K562 (cell line): Measurements from ENCODE around the gene EBI3. TPM values are rescaled to one million over a fixed set of nuclear protein-coding genes. Genes with fewer than 3 reads are reported as not detected.
A peak's percentile ranks its signal among the peaks of the same experiment; 100 is the strongest.

Experiments used
- ATAC-seq: fragments of 200-7000 bp; cut with Tn5 transposase; 3 replicates; pipeline ENCODE4 v1.9.1; 2020; ENCODE audit warnings: moderate library complexity
- BruUV-seq: library from RNA; stranded (reverse); fragments of 400-500 nt; replicated peaks from 2 replicates; lab custom pipeline; 2021; lab: Mats Ljungman, UMichigan
- CTCF ChIA-PET: fragments of 300-600 bp; formaldehyde crosslinking; extraction: SDS; loops from one replicate; lab custom pipeline; 2021; ENCODE audit warnings: low intra/inter-chr PET ratio; lab: Yijun Ruan, JAX
- POLR2A ChIA-PET: fragments of 300-600, 350-650 bp; sonication (Branson Sonifier 250); formaldehyde crosslinking; extraction: SDS; loops from one replicate; lab custom pipeline; 2021; ENCODE audit warnings: antibody characterized with exemption, inconsistent platforms; lab: Yijun Ruan, JAX
- DNase-seq, 4 experiments: peaks; one replicate each; pipeline versions ENCODE4 v3.0.0 to v3.0.0-alpha.2; 2011 to 2018; ENCODE audit warnings: low spot score in 3 of 4, mixed read lengths in 3 of 4; ENCODE audit errors: extremely low read depth in 1 of 4
- FAIRE-seq: peaks from 2 replicates; lab custom pipeline; 2011; peaks lifted over from hg19 to GRCh38; lab: Jason Lieb, UNC
- H2AFZ ChIP-seq: 2 replicates; pipeline ENCODE4 v1.6.0; 2011; ENCODE audit warnings: low read depth, low read length, control low read depth, inconsistent platforms
- H3K27ac ChIP-seq: fragments of 200-600 bp; 3 replicates; pipeline ENCODE4 v1.8.0; 2011; ENCODE audit warnings: low read depth, mild to moderate bottlenecking, control low read depth, inconsistent platforms, low read length, moderate library complexity, mixed read lengths; ENCODE audit errors: extremely low read depth
- H3K27me3 ChIP-seq, 2 experiments: fragments of 300-600 bp in 1 of 2; 2 replicates in 1 of 2; 3 replicates in 1 of 2; pipeline versions ENCODE4 v1.6.0 to v1.8.0; 2011; ENCODE audit warnings: inconsistent platforms in 2 of 2, low read length in 2 of 2, mild to moderate bottlenecking in 1 of 2, mixed read lengths in 1 of 2, moderate library complexity in 1 of 2; ENCODE audit not compliant: control insufficient read depth in 2 of 2, insufficient read depth in 2 of 2
- H3K36me3 ChIP-seq: fragments of 300-600 bp; 3 replicates; pipeline ENCODE4 v1.8.0; 2011; ENCODE audit warnings: mild to moderate bottlenecking, low read length, inconsistent platforms; ENCODE audit not compliant: control insufficient read depth, insufficient read depth
- H3K4me1 ChIP-seq, 2 experiments: fragments of 200-600 bp in 1 of 2; replicated peaks in 1 of 2; 2 replicates in 1 of 2; 3 replicates in 1 of 2; pipeline versions ENCODE4 v1.5.1 to v1.8.0; 2011; ENCODE audit warnings: inconsistent platforms in 2 of 2, low read length in 2 of 2, mild to moderate bottlenecking in 1 of 2, mixed read lengths in 1 of 2, moderate library complexity in 1 of 2; ENCODE audit not compliant: control insufficient read depth in 2 of 2, insufficient read depth in 2 of 2
- H3K4me2 ChIP-seq: 2 replicates; pipeline ENCODE4 v1.6.1; 2011; ENCODE audit warnings: low read length, control low read depth, inconsistent platforms, mixed read lengths; ENCODE audit not compliant: insufficient read depth
- H3K4me3 ChIP-seq: fragments of 200-600 bp; sonication (generic), shearing (Covaris generic); 2 replicates; pipeline ENCODE4 v1.5.1; 2016; ENCODE audit warnings: control low read depth, inconsistent platforms
- H3K79me2 ChIP-seq: fragments of 200-600 bp; 3 replicates; pipeline ENCODE4 v1.8.0; 2011; ENCODE audit warnings: low read length, inconsistent platforms; ENCODE audit not compliant: control insufficient read depth, insufficient read depth
- H3K9ac ChIP-seq, 2 experiments: 2 replicates each; pipeline versions ENCODE4 v1.6.0 to v1.6.1; 2011; ENCODE audit warnings: low read depth in 2 of 2, low read length in 2 of 2, control low read depth in 1 of 2, inconsistent platforms in 1 of 2, mild to moderate bottlenecking in 1 of 2, mixed read lengths in 1 of 2; ENCODE audit not compliant: insufficient read depth in 1 of 2
- H3K9me1 ChIP-seq: one replicate; pipeline ENCODE4 v1.6.0; 2011; ENCODE audit warnings: inconsistent platforms, mild to moderate bottlenecking, low read length, moderate library complexity; ENCODE audit not compliant: control insufficient read depth, insufficient read depth
- H3K9me3 ChIP-seq: replicated peaks from 2 replicates; pipeline ENCODE4 v1.5.1; 2011; ENCODE audit warnings: low read depth, low read length, inconsistent platforms; ENCODE audit not compliant: control insufficient read depth, insufficient read depth
- H4K20me1 ChIP-seq: replicated peaks from 2 replicates; pipeline ENCODE4 v1.6.1; 2011; ENCODE audit warnings: low read length, inconsistent platforms, mixed read lengths; ENCODE audit not compliant: control insufficient read depth, insufficient read depth
- ATF7 ChIP-seq: fragments of 450-650 bp; IDR thresholded peaks from 2 replicates; pipeline ENCODE4 v1.7.1; 2014; ENCODE audit warnings: mild to moderate bottlenecking, moderate library complexity
- BCLAF1 ChIP-seq, 2 experiments: fragments of 450-650 bp in 1 of 2; IDR thresholded peaks; 2 replicates each; pipeline ENCODE4 v1.6.1; 2011 to 2017; ENCODE audit warnings: low read depth in 2 of 2, antibody characterized with exemption in 1 of 2, borderline replicate concordance in 1 of 2, low read length in 1 of 2, mild to moderate bottlenecking in 1 of 2, mixed read lengths in 1 of 2; ENCODE audit not compliant: control insufficient read depth in 1 of 2
- HLTF ChIP-seq: fragments of 450-650 bp; IDR thresholded peaks from 2 replicates; pipeline ENCODE4 v1.6.1; 2016
- HNRNPH1 ChIP-seq: fragments of 200-400 bp; formaldehyde crosslinking; optimal IDR thresholded peaks from 2 replicates; pipeline ENCODE3; 2017; ENCODE audit warnings: low read depth, mild to moderate bottlenecking, low read length, moderate library complexity
- KDM1A ChIP-seq, 2 experiments: fragments of 450-650 bp; IDR thresholded peaks; 2 replicates each; pipeline ENCODE4 v1.6.1; 2016; ENCODE audit warnings: mild to moderate bottlenecking in 2 of 2
- OTX1 ChIP-seq: fragments of 450-650 bp; formaldehyde crosslinking; IDR thresholded peaks from 2 replicates; pipeline ENCODE4 v1.4.0; 2022; ENCODE audit warnings: mild to moderate bottlenecking
- POLR2A ChIP-seq: fragments of 450-650 bp; conservative IDR thresholded peaks from 2 replicates; pipeline ENCODE4 v1.6.1; 2016
- POLR3G ChIP-seq: IDR thresholded peaks from 2 replicates; pipeline ENCODE4 v1.6.1; 2011; ENCODE audit not compliant: insufficient read length, insufficient replicate concordance; ENCODE audit errors: extremely low read depth
- RBM39 ChIP-seq: fragments of 200-400 bp; formaldehyde crosslinking; optimal IDR thresholded peaks from 2 replicates; pipeline ENCODE3; 2018; ENCODE audit warnings: low read depth, low read length
- ZBTB9 ChIP-seq: fragments of 450-650 bp; formaldehyde crosslinking; IDR thresholded peaks from 2 replicates; pipeline ENCODE4 v1.4.0; 2020; ENCODE audit warnings: mild to moderate bottlenecking, moderate library complexity
- ZKSCAN1 ChIP-seq: fragments of 150-350 bp; IDR thresholded peaks from 2 replicates; pipeline ENCODE4 v1.6.1; 2016; ENCODE audit warnings: low read depth, low read length
- ZNF354B ChIP-seq: fragments of 250-450 bp; sonication (Bioruptor Pico); IDR thresholded peaks from 2 replicates; pipeline ENCODE4 v1.4.0; 2020
- WGBS: fragments of 100-300 bp; shearing (Covaris generic); methylation state at CpG from one replicate; pipeline ENCODE4 v1.1.6; 2016; ENCODE audit warnings: low coverage, mixed read lengths; ENCODE audit not compliant: insufficient coverage; ENCODE audit errors: missing lambda C conversion rate; 5-methylcytosine and 5-hydroxymethylcytosine counted together
- in situ Hi-C: fragments of 300-500 bp; cut with MboI; formaldehyde crosslinking; loops from 4 replicates; pipeline ENCODE4 v1.15.0; 2018; ENCODE audit warnings: inconsistent platforms, mixed read lengths
- intact Hi-C: fragments of 100-400 bp; cut with micrococcal nuclease; formaldehyde crosslinking; loops from 2 replicates; pipeline ENCODE4 v1.14.2; 2022
- polyA plus RNA-seq, 8 experiments: library from polyadenylated mRNA; depleted of rRNA in 4 of 8; stranded (reverse) in 5 of 8; unstranded in 3 of 8; fragments of >200 nt; fragmentation: Nextera tagmentation in 2 of 8; fragmentation: Illumina TruSeq in 1 of 8; extraction: Ambion mirVana in 2 of 8; extraction: Trizol in 1 of 8; gene quantifications; 2 replicates each; pipeline versions ENCODE4 v1.2.1 to v1.2.3, GENCODE V29; 2011 to 2014; ENCODE audit warnings: inconsistent platforms in 1 of 8, missing spikeins in 1 of 8
- total RNA-seq, 7 experiments: library from RNA; depleted of rRNA in 6 of 7; stranded (reverse); fragments of >200 nt in 6 of 7; fragmentation: Illumina TruSeq in 2 of 7; extraction: Trizol in 2 of 7; gene quantifications; 2 replicates each; pipeline versions ENCODE4 v1.2.1 to v1.2.3, GENCODE V29; 2011 to 2021; ENCODE audit warnings: low replicate concordance in 1 of 7

The EBI3 gene
- total and polyA plus RNA-seq, 9 of the 15 experiments (the other 6 are each of a cell fraction or from before 2014, with no cell fraction given) = 0.08 to 0.35 (median 0.22) TPM; not detected in 6

- no peak for ATAC-seq
- Histone ChIP-seq H4K20me1 (no peaks in the 10 kb centered on the region), H3K9me1 (no peaks in the 10 kb centered on the region), H2AFZ (no peak overlapping the region), H3K9ac (no peak overlapping the region), H3K4me3 (no peak overlapping the region), H3K36me3 (no peaks in the 10 kb centered on the region), H3K27ac (no peak overlapping the region), H3K9me3 (no peaks in the 10 kb centered on the region), H3K4me1 (peaks cover 0 to 12% of the 10 kb centered on the region in 2 experiments; a peak in 2 of 5 replicates), H3K4me2 (no peak overlapping the region), H3K27me3 (peaks cover 10 to 28% of the 10 kb centered on the region in 2 experiments; a peak in 4 of 5 replicates), H3K79me2 (no peaks in the 10 kb centered on the region)
- TF ChIP-seq OTX1 (CRISPR knock-in tag) (no peak), HLTF (no peak), POLR2A (no peak), ATF7 (0 out of 2 replicates have a peak, but pooled peaks have one; percentile 25), ZNF354B (CRISPR knock-in tag) (no peak), POLR3G (no peak), ZKSCAN1 (no peak), KDM1A (IDR thresholded peaks at IDR 0.05) (no peak)
- WGBS = 10% methylated on average over 10 of the region's 10 CpGs
- ChIA-PET POLR2A (interaction anchor here (0.6 kb wide), 1 partner anchor 106 kb away, joined by 3 read pairs; no protein-coding TSS in a partner anchor), CTCF (interaction anchor here (0.6 kb wide), 1 partner anchor 18 kb away, joined by 4 read pairs; no protein-coding TSS in a partner anchor)
- FAIRE-seq = no peak
- no TSS peak for BruUV-seq
- in situ Hi-C loops (no loop called here), intact Hi-C loops (no loop called here)
- no peak for DNase-seq
Observed at GRCh38 chr19:4215807-4216206, 13.5 kb upstream of the EBI3 start.

GRCh38 chr19:4216846-4217245 lies 12.5 kb upstream of the EBI3 start:
- H3K27me3 ChIP-seq = peaks cover 10 to 28% of the 10 kb centered on the region in 2 experiments; a peak in 4 of 5 replicates
- BruUV-seq = no TSS peak
- H3K4me2 ChIP-seq = no peak overlapping the region
- ChIA-PET POLR2A (interaction anchor here (0.6 to 0.8 kb wide), 3 partner anchors 10 to 302 kb away, joined by 3 read pairs; no protein-coding TSS in a partner anchor), CTCF (no interaction called here)
- DNase-seq (no peak), ATAC-seq (no peak), FAIRE-seq (no peak)
- H3K79me2 ChIP-seq = no peaks in the 10 kb centered on the region
- in situ Hi-C loops = no loop called here
- H3K9me1 ChIP-seq = no peaks in the 10 kb centered on the region
- peaks cover 0 to 12% of the 10 kb centered on the region in 2 experiments; a peak in 2 of 5 replicates for H3K4me1 ChIP-seq
- no peak overlapping the region for H3K27ac ChIP-seq
- H3K9me3 ChIP-seq = no peaks in the 10 kb centered on the region
- 31% methylated on average over 6 of the region's 6 CpGs for WGBS
- no peak overlapping the region for H3K4me3 ChIP-seq
- no peak overlapping the region for H2AFZ ChIP-seq
- H3K9ac ChIP-seq = no peak overlapping the region
- intact Hi-C loops = no loop called here
- no peaks in the 10 kb centered on the region for H3K36me3 ChIP-seq
- no peaks in the 10 kb centered on the region for H4K20me1 ChIP-seq
- TF ChIP-seq RBM39 (peak; percentile 34), ZBTB9 (CRISPR knock-in tag) (peak; percentile 100), HNRNPH1 (no peak), BCLAF1 (IDR thresholded peaks at IDR 0.05; ENCODE audit: borderline replicate concordance in 1 of 2, control insufficient read depth in 1 of 2, low read depth in 2 of 2, low read length in 1 of 2) (0 out of 4 replicates have a peak, but pooled peaks of 1 of the 2 experiments have one; percentile 11)
